Stimulated activated CD4-positive, alpha-beta T cell treated with anti-CD3 and anti-CD28 coated beads, Interleukin-15, amount 100 ng/mL, for 48 hours (primary cell): ENCODE results near the gene RMI1.
"Not testable (repeated sequence)": the region's sequence is repeated elsewhere in the genome, so short reads cannot be mapped to it uniquely, and the experiment has no call there.

Experiments
- DNase-seq, 2 donors: peaks; one replicate each; pipeline ENCODE4 v3.0.0-alpha.2; 2020; ENCODE audit warnings: low read depth in 2 of 2

Gene RMI1

DNA sequence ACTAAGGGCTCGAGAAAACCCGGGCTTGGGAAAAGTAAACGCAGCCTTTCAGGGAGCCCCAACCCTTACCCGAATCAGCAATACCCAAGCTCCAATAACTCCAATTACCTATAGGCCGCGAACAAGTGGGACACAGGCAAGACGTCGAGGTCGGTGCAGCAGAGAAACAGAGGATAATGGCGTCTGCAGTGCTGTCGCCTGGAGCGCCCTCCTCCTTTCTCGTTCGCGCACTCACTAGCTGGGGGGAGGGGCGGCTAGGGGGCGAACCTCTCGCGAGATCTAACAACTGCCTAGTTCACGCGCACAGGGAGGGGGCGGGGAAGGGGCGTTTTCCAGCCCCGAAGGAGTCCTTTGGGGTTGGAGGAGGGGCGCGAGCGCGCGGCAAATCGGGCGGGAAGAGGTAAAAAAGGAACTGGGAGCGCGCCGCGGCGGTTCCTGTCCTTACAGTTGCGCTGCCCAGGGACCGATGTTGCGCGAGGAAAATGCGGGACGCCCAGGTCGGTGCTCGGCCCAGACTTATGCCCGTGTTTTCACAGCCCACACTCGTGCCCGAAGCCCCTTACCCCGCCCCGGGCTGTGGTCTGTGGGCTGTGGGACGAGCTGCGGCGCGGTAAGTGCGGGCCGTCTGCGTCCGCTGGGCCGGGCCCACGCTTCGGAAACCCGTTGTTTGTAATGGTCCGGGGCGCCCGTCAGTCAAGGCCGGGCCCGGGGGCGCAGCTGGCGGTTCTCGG is at the start of gene RMI1:
Gene RMI1 (plus strand): TSS at position 411 of the 731 bp plus-strand sequence. CDS start 20,182 bp downstream, outside the sequence.
- DNase-seq: peak; percentile 99

GRCh38 chr9:83930881-83931280 is 49.7 kb upstream of the RMI1 start:
- DNase-seq: no peak

GRCh38 chr9:83932011-83932410 is 48.6 kb upstream of the RMI1 start:
- DNase-seq: no peak

- no peak for DNase-seq
Measured at GRCh38 chr9:83932851-83933250, 47.8 kb upstream of the RMI1 start.

DNA sequence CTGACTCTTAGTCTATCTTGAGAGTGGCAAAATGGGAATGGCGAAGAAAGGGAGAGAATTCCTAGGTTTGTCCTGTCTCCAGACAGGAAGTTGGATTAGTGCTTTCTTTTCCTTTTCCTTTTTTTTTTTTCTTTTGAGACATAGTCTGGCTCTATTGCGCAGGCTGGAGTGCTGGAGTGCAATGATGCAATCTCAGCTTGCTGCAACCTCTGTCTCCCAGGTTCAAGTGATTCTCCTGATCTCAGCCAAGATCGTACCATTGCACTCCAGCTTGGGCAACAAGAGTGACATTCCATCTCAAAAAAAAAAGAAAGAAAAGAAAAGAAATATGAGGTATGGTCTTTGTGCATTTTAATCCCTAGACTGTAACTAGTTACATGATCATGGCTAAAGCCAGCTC is 46.8 kb upstream of the RMI1 start:
- DNase-seq: no peak

- no peak for DNase-seq
Measured at GRCh38 chr9:83934569-83935275, 45.9 kb upstream of the RMI1 start.

DNA sequence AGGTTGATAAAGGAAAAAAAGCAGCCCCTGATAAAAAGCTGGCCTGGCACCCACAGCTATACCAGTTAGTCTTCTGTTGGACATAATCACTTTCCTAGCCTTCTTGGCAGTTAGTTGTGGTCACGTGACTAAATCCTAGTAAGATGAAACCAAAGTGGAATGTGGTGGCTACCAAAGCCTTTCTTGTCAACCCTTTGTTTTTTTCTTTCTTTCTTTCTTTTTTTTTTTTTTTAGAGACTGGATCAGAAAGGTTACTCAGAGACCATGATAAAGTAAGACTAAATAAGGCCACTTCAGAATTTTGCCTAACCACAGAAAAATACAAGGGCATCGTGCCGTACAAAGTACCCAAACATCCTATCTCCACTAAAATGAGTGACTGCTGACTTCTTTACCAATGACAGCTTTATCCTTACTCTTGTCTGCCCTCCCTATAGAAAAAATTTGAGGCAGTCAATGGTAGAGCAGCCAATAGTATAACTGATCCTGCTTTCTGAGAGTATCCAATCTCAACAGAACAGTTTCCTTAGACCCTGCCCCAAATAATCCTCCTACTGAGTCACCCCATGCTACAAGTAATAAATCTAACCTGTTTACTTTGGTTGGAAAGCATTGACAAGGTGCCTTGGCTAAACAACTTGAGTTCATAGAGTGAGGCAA is 45.2 kb upstream of the RMI1 start:
- no peak for DNase-seq

DNA sequence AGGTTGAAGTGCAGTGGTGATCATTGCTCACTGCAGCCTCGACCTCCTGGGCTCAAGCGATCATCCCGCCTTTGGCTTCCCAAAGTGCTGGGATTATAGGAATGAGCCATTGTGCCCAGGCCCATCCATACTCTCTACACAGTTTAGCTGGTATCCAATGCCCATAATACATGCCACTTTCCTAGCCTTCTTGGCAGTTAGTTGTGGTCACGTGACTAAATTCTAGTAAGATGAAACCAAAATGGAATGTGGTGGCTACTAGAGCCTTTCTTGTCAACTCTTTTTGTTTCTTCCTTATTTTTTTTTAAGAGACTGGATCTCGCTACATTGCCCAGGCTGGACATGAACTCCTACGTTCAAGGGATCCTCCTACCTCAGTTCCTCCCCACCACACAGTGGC is 44.1 kb upstream of the RMI1 start:
- DNase-seq: no peak

GRCh38 chr9:83937861-83938455 is 42.6 kb upstream of the RMI1 start:
- no peak for DNase-seq

GRCh38 chr9:83940590-83941303 is 39.9 kb upstream of the RMI1 start:
- DNase-seq: no peak

DNA sequence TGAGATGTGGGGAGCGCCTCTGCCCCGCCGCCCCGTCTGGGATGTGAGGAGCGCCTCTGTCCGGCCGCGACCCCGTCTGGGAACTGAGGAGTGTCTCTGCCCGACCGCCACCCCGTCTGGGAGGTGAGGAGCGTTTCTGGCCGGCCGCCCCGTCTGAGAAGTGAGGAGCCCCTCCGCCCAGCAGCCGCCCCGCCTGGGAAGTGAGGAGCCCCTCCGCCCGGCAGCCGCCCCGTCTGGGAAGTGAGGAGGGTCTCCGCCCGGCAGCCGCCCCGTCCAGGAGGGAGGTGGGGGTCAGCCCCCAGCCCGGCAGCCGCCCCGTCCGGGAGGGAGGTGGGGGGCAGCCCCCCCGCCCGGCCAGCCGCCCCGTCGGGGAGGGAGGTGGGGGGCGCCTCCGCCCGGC is 32.5 kb upstream of the RMI1 start:
- DNase-seq: not testable (repeated sequence)

- no peak for DNase-seq
Measured at GRCh38 chr9:83956086-83956435, 24.5 kb upstream of the RMI1 start.

- peak; percentile 40 to 52 for DNase-seq
Measured at GRCh38 chr9:83956436-83957247, 24.0 kb upstream of the RMI1 start.

- DNase-seq: no peak
Measured at GRCh38 chr9:83957248-83957513, 23.4 kb upstream of the RMI1 start.

GRCh38 chr9:83959061-83959460 is 21.5 kb upstream of the RMI1 start:
- DNase-seq: no peak

- no peak for DNase-seq
Measured at GRCh38 chr9:83960991-83961390, 19.6 kb upstream of the RMI1 start.

DNA sequence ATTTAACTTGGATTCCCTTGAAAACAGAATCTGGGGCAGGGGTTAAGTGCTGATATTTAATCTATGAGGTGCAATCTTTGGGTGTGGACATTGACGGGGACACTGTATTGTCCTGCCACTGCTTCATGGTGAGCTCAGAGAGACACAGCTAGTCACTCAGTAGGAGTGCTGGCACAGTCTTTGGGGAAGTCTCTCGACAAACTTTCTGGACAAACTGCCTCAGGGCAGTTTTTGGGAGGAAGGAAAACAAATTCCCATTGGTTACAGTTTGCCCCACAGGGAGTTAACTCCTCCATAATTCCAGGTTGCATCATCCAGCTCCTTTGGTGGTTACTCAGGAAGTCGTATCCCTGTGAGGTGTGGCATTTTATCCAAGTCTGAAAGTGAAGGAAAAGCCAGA is 18.4 kb upstream of the RMI1 start:
- no peak for DNase-seq

- no peak for DNase-seq
Measured at GRCh38 chr9:83964973-83965349, 15.6 kb upstream of the RMI1 start.

GRCh38 chr9:83965350-83966208 is 15.0 kb upstream of the RMI1 start:
- no peak for DNase-seq

GRCh38 chr9:83966209-83966582 is 14.4 kb upstream of the RMI1 start:
- DNase-seq: no peak
